GM12801 (cell line): Measurements from ENCODE around the gene NRCAM.

ENCODE experiments used
- CTCF ChIP-seq: IDR thresholded peaks from one replicate; pipeline ENCODE4 v1.5.1; 2011; ENCODE audit warnings: control low read depth; ENCODE audit not compliant: insufficient read length; ENCODE audit errors: extremely low read depth

Gene NRCAM

GRCh38 chr7:108406222-108406890 lies 49.9 kb downstream of the NRCAM start:
- no peak for TF ChIP-seq CTCF

- TF ChIP-seq CTCF = no peak
Observed at GRCh38 chr7:108404509-108405420, 51.5 kb downstream of the NRCAM start.

GRCh38 chr7:108403597-108404217 lies 52.5 kb downstream of the NRCAM start:
- no peak for TF ChIP-seq CTCF

GRCh38 chr7:108402865-108403264 lies 53.4 kb downstream of the NRCAM start:
- no peak for TF ChIP-seq CTCF

- TF ChIP-seq CTCF = no peak
Observed at GRCh38 chr7:108396080-108396479, 60.2 kb downstream of the NRCAM start.

GRCh38 chr7:108395426-108395825 lies 60.8 kb downstream of the NRCAM start:
- TF ChIP-seq CTCF = no peak

GRCh38 chr7:108385834-108386422 lies 70.3 kb downstream of the NRCAM start:
- no peak for TF ChIP-seq CTCF
